Kidney capillary endothelial cell (primary cell): Measurements from ENCODE around the gene ASB6.
A peak's percentile ranks its signal among the peaks of the same experiment; 100 is the strongest.

ENCODE experiments used
- DNase-seq: peaks from one replicate; pipeline ENCODE4 v3.0.0-alpha.2; 2018; ENCODE audit warnings: low spot score

Gene ASB6

GRCh38 chr9:129626079-129626624 is 15.8 kb downstream of the ASB6 start, which contains the start of gene NTMT1:
TSS of gene NTMT1 (plus strand) at chr9:129626163. CDS start at chr9:129632704, 6,541 bp downstream.
- DNase-seq: peak; percentile 75

- no peak for DNase-seq
Observed at GRCh38 chr9:129624947-129625346, 17.0 kb downstream of the ASB6 start.

DNA sequence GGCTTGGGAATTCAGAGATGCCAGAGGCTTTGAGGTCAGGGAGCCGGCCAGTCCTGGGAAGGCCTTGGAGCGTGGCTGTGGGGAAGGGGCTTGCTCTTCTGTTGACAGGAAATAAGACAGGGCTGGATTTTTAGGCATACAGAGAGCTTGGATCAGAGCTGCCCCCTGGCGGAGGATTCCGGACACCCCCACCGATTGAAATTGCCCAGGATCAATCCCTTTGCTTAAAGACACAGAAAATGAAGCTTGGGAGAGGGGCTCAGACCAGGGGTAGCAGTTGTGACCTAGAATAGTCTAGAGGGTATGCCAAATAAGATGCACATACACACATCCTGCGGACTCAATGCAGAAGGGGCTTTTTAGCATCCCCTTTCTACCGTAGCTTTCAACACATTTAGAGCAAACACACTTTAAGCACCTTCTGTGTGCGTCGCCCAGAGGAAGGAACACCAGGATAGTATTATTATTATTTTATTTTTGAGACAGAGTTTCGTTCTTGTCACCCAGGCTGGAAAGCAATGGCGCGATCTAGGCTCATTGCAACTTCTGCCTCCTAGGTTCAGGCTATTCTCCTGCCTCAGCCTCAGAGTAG is 17.7 kb downstream of the ASB6 start:
- DNase-seq: peak; percentile 42

- DNase-seq: no peak
Observed at GRCh38 chr9:129623331-129623730, 18.6 kb downstream of the ASB6 start.

GRCh38 chr9:129620669-129621295 is 21.2 kb downstream of the ASB6 start, which contains the start of gene C9orf50:
TSS of gene C9orf50 (minus strand) at chr9:129621101. CDS start at chr9:129620574, 527 bp downstream.
- no peak for DNase-seq

GRCh38 chr9:129619787-129620668 is 21.9 kb downstream of the ASB6 start:
- DNase-seq: no peak

DNA sequence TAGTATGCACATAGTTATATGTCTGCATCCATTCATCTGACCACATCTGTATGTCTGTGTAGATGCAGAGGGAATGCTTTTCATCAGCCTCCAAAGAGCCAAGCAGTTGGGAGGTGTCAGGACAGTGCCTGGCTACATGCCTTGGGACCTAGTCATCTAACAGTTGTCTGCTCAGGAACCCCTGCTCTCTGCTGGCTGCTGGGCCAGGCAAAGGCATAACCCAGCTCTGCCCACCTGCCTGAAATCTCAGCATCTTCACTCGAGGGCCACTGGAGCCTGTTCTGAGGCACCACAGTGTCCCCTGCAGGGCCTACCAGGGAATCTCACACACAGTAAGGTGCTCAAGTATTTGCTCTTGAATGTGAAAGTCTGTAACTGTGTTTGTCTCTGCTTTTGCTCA is 24.8 kb downstream of the ASB6 start:
- DNase-seq: no peak

DNA sequence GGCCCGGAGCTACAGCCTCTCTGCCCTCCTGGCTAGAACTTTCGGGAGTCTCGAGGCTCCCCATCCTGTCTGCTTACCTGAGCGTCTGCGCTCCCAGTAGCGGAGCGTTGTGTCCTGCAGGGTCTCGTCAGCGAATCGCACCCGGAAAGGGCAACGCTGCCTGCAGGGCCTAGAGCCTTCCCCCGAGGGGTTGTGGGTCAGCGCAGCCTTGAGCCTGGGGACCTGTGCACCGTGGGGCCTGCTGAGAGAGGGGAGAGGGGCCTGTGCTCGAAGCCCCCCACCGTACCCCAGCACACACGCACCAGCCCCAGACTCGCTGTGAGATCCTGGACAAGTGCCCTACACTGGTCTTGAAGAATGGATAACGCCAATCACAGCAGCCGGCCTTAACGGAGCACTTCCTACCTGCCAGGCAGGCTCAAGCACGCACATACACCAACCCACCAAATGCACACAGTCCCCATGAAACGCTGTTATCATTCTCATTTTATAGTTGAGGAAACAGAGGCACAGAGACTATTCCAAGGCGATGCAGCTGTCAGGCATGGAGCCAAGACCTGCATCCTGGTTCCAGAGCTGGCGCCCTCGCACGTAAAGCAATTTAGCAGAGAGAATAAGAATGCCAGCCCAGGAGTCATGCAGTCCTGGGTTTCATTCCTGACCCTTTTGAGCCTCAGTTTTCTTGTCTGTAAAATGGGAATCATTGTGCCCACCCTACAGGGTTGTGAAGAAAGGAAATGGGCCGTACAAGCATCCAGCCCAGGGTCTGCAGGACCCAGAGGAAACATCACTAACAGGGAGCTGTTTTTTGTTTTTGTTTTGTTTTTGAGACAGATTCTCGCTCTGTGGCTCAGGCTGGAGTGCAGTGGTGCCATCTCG is 26.3 kb downstream of the ASB6 start:
- DNase-seq: no peak

DNA sequence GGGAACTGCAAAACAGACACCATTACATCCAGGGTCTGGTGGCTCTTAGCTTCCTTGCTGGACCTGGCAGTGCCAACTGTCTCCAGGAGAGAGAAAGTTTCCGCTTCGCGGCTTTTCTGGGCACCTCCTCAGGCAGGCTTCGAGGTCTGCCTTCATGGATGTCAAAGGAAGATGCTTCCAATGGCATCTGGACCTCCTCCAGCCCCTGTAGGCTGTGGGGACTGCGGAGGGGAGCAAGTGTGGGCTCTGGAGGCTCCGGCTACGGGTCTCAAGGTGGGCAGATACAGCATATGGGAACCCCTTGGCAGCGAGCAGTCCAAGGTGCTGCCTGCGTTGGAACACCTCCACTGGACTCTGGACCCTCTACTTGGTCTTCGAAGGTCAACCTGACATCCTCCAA is 27.0 kb downstream of the ASB6 start:
- DNase-seq: no peak

DNA sequence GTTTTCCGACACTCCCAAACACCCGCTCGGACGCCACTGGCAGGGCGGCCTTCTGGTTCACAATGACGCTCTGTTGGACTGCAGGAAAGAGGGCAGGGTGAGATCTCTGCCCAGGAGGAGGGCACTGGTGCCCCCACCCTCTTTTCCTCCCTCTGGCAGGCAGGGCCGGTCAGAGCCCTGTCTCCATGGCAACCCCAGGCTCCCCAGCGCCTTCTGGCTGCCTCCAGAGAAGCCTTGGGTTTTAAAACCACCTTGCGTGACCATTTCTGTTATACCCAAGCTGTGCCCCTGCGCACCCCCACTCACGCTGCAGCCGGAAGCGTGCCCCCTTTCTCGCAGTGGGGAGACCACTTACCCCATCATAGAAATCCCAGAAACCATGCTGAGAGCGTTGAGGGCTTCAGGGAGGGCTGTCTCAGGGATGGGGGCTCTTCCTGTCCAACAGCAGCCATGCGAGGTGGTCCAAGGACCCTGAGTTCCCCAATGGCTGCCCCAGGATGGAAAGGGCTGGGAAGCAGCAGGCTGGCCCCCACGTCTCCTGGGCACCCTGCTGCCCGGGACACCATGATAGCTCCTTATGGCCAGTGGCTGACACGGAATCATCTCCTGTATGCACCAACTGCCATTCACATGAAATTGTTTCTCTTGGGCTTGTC is 28.3 kb downstream of the ASB6 start:
- no peak for DNase-seq

- DNase-seq: no peak
Observed at GRCh38 chr9:129612815-129613519, 29.0 kb downstream of the ASB6 start.

DNA sequence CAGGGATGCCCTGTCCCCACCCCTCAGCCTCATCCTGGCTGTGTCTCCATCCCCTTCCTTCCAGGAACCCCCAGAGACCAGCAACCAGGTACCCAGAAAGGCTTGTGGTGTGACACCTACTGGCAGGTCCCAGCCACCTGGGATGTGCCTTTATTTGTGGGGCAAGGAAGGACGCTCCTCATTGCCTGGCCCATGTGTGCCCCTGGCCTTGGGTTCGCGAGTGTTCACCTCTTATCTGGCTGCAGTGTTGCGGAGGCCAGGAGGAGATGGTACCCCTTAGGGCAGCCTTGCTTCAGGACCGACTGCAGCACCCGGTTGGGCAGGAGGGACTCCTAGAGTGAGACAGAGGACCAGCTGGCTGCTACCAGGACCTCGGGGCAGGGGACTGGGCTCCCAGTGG is 29.8 kb downstream of the ASB6 start:
- DNase-seq: no peak

DNA sequence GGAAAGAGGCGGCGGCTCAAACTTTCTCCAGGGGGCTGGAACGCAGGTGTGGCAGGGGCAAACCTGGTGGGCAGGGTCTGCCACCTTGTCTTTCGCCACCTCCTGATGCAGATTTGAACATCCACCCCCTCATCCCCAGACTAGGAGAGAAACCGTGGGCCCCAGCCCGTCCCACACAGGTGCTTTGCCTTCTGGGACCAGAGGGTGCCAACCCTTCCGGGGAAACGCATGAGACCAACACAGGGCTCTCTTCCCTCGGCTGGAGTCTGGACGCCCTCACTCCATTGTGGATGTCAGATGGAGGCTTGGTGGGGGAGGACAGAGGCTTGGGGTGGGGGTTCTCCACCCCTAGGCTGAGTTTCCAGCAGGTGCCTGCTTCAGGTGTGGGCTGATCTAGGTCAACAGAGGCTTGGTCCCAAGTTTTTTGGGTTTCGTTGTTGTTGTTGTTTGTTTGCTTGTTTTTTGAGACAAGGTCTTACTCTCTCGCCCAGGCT is 30.6 kb downstream of the ASB6 start:
- DNase-seq: no peak

DNA sequence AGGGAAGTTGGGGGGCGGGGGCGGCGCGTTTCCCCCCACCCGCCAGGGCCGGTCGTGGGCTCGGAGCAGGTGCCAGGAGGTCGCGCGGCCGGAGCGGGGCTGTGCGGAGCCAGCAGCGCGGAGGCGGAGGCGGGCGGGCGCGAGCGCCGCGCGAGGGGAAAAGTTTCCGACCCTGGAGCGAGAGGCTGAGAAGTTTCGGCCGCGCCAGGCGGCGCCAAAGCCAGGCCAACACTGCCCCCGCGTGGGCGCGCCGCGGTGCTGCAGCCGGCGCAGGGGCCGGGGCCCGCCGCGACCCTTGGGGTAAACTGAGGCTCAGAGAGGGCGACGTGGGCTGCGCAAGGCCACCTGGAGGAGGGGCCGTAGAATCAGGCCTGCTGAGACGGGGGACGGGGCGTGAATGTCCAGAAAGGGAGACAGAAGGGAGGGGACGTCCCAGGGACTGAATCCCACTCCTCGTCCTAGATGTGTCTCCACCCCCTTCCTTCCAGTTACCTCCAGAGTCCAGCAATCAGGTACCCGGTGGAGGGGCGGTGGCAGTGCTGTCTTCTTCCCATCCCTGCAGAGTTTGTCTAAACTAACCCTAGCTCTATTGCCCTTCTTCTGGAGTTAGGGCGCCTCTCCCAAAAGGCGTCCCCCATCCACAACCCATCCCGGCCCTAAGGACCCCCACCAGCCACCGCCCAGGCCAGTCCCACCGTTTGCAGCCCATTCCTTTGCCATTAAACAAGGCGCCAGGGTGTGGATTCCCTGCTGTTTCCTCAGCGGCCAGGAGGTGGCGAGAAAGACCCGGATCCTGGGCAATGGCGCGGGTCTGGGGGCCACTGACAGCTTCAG is 31.3 kb downstream of the ASB6 start:
- peak; percentile 67 for DNase-seq

DNA sequence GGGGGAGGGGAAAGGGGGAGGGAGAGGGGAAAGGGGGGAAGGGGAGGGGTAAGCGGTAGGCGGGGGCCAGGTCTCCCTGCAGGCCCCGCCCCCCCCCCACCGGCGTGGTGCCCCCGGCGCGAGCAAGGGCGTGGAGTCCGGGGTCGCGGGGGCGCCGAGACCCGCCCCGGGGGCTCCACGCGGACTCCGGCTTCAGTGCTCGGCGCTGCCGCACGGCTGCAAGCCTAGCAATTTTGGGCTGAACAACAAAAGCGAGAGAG is 31.8 kb downstream of the ASB6 start:
- DNase-seq: no peak

DNA sequence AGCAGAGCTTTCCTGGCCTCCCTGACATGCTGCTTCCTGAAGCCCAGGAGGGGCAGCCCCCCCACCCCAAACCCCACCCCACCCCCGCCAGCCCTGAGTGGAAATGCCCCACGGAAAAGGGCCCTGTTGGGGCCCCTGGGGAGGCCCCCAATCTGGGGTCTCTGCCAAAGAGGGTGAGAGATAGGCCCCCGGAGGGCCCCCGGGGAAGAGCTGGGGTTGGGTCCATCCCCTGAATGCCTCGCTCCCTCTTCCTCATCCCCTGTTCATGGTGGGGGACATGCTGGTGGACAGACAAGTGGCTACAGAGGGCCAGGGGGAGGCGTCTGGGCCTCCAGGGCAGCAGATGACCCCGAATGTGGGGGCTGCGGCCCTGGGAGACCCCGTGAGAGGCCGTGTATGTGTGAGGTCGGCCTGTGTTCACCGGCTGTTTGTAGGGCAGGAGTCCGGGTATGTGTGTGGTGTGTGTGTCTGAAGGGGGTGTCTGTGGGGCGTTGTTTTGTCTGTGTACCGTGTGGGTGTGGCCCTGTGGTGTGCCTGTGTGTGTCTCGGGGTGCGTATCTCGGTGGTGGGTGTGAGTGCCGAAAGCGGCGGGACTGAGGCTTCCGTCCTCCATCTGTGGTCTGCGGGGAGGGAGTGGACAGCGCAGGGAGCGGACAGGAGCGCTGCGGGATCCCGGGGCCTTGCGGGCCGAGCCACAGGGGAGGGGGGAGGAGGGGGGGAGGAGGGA is 32.3 kb downstream of the ASB6 start:
- no peak for DNase-seq

- no peak for DNase-seq
Observed at GRCh38 chr9:129608561-129609481, 33.1 kb downstream of the ASB6 start.

- no peak for DNase-seq
Observed at GRCh38 chr9:129607027-129607387, 34.9 kb downstream of the ASB6 start.
